Neural cell (in vitro differentiated cells): ENCODE data around the gene NBR1.

Source experiments
- CTCF ChIP-seq: fragments of 450-650 bp; IDR thresholded peaks from 2 replicates; pipeline ENCODE4 v1.5.1; 2014; ENCODE audit warnings: antibody characterized with exemption, mild to moderate bottlenecking, moderate library complexity; ENCODE audit not compliant: poor library complexity, severe bottlenecking
- EP300 ChIP-seq: fragments of 450-650 bp; conservative IDR thresholded peaks from 2 replicates; pipeline ENCODE4 v1.6.1; 2014; ENCODE audit warnings: antibody characterized with exemption, mild to moderate bottlenecking, moderate library complexity; ENCODE audit not compliant: poor library complexity, severe bottlenecking

GRCh38 chr17:43134774-43135453, 36.1 kb upstream of the NBR1 start:
- TF ChIP-seq EP300 (no peak), CTCF (no peak)
